Ascending aorta (tissue), 2 donors: Measurements from ENCODE around the gene ALG12. TPM values are rescaled to one million over a fixed set of nuclear protein-coding genes. Genes with fewer than 3 reads are reported as not detected.
A peak's percentile ranks its signal among the peaks of the same experiment; 100 is the strongest.

ENCODE experiments used
- DNase-seq, 2 donors: peaks; one replicate each; pipeline ENCODE4 v3.0.0-alpha.2; 2019; ENCODE audit warnings: low spot score in 2 of 2
- H3K27ac ChIP-seq, 2 donors: fragments of 200-600 bp; sonication (generic); one replicate each; pipeline ENCODE4 v1.5.1; 2016 to 2017; ENCODE audit warnings: mild to moderate bottlenecking in 1 of 2
- H3K27me3 ChIP-seq: fragments of 200-600 bp; sonication (generic); one replicate; pipeline ENCODE4 v1.5.1; 2017
- H3K36me3 ChIP-seq, 2 donors: fragments of 200-600 bp; sonication (generic); one replicate each; pipeline ENCODE4 v1.5.1; 2016
- H3K4me1 ChIP-seq, 2 donors: fragments of 200-600 bp; sonication (generic); one replicate each; pipeline ENCODE4 v1.5.1; 2016 to 2017; ENCODE audit warnings: mild to moderate bottlenecking in 1 of 2
- H3K4me3 ChIP-seq, 2 donors: fragments of 200-600 bp; sonication (generic); one replicate each; pipeline ENCODE4 v1.5.1; 2016 to 2017; ENCODE audit warnings: mild to moderate bottlenecking in 1 of 2
- H3K9me3 ChIP-seq, 2 donors: fragments of 200-600 bp; sonication (generic); one replicate each; pipeline ENCODE4 v1.5.1; 2016
- intact Hi-C: fragments of 100-400 bp; cut with DNase I; formaldehyde crosslinking; loops from one replicate; pipeline ENCODE4 v1.15.1; 2023
- total RNA-seq: library from RNA; depleted of rRNA; stranded (reverse); fragments of >200 nt; gene quantifications from one replicate; pipeline ENCODE4 v1.1.0, GENCODE V29; 2016
- TF ChIP-seq, protein P1 (sequence below), 3 experiments: fragments of 200-600 bp in 2 of 3; fragments of 450-650 bp in 1 of 3; sonication (generic) in 2 of 3; IDR thresholded peaks; one replicate each; pipeline ENCODE4 v1.5.1; 2016 to 2019; ENCODE audit warnings: antibody characterized with exemption in 3 of 3, mild to moderate bottlenecking in 1 of 3, moderate library complexity in 1 of 3

ALG12 gene
- total RNA-seq, 1 donor from 2014 or later, result 6.9 TPM

DNA sequence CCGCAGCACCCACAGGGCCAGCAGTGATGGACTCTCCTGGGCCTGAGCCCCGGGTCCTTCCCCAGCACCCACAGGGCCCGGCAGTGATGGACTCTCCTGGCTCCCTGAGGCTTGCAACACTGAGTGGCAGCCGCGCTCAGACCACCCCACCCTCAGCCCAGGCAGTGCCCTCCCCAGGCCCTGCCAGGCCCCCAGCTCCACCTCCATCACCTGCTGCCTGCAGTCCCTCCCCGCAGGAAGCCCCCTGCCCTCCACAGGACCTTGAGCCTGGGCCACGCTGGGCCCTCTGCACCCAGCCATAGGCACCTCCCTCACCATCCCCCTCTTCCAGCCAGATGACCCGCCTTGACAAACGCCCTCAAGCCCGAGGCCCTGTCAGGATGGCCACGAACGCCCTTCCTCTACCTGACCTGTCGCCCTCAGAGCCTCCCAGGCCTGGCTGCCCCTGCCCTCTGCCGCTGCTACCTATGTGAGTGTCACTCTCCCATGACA, 11.4 kb downstream of the ALG12 start:
- no peak overlapping the region for H3K4me3 ChIP-seq
- H3K36me3 ChIP-seq, result peaks cover 50 to 75% of the 10 kb centered on the region in 2 donors
- DNase-seq, result no peak
- no peaks in the 10 kb centered on the region for H3K4me1 ChIP-seq
- TF ChIP-seq, protein P1, sequence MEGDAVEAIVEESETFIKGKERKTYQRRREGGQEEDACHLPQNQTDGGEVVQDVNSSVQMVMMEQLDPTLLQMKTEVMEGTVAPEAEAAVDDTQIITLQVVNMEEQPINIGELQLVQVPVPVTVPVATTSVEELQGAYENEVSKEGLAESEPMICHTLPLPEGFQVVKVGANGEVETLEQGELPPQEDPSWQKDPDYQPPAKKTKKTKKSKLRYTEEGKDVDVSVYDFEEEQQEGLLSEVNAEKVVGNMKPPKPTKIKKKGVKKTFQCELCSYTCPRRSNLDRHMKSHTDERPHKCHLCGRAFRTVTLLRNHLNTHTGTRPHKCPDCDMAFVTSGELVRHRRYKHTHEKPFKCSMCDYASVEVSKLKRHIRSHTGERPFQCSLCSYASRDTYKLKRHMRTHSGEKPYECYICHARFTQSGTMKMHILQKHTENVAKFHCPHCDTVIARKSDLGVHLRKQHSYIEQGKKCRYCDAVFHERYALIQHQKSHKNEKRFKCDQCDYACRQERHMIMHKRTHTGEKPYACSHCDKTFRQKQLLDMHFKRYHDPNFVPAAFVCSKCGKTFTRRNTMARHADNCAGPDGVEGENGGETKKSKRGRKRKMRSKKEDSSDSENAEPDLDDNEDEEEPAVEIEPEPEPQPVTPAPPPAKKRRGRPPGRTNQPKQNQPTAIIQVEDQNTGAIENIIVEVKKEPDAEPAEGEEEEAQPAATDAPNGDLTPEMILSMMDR (IDR thresholded peaks at IDR 0.05), result no peak
- no peaks in the 10 kb centered on the region for H3K9me3 ChIP-seq
- no peaks in the 10 kb centered on the region for H3K27me3 ChIP-seq
- intact Hi-C loops, result no loop called here
- no peak overlapping the region for H3K27ac ChIP-seq

- TF ChIP-seq, protein P1 (IDR thresholded peaks at IDR 0.05), result no peak
- intact Hi-C loops, result no loop called here
- no peak overlapping the region for H3K27ac ChIP-seq
- H3K4me1 ChIP-seq, result no peaks in the 10 kb centered on the region
- H3K36me3 ChIP-seq, result peaks cover 49 to 80% of the 10 kb centered on the region in 2 donors
- DNase-seq, result no peak
- H3K27me3 ChIP-seq, result no peaks in the 10 kb centered on the region
- no peaks in the 10 kb centered on the region for H3K9me3 ChIP-seq
- H3K4me3 ChIP-seq, result no peak overlapping the region
Measured at GRCh38 chr22:49906071-49906798, 12.0 kb downstream of the ALG12 start.

GRCh38 chr22:49905465-49905864, 12.8 kb downstream of the ALG12 start:
- H3K36me3 ChIP-seq, result peaks cover 52 to 85% of the 10 kb centered on the region in 2 donors
- no peak overlapping the region for H3K27ac ChIP-seq
- TF ChIP-seq, protein P1 (IDR thresholded peaks at IDR 0.05), result no peak
- DNase-seq, result no peak
- H3K27me3 ChIP-seq, result no peaks in the 10 kb centered on the region
- H3K9me3 ChIP-seq, result no peaks in the 10 kb centered on the region
- no peak overlapping the region for H3K4me3 ChIP-seq
- intact Hi-C loops, result no loop called here
- no peaks in the 10 kb centered on the region for H3K4me1 ChIP-seq

DNA sequence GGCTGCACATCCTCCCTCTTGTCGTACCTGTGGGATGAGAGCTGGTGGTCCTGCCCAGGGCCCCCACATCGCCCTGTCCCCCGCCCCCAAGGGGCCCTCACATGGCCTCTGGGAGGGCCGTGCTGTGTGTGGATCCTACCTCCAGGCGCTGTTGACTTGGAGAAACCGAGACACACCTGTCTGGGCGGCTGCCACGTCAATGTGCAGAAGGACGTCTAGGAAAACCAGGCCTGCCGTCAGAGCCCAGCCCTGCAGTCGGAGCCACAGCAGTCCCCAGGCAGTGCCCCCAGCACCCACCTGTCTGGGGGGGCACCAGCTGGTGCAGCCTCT, 14.2 kb downstream of the ALG12 start:
- H3K4me3 ChIP-seq, result no peak overlapping the region
- intact Hi-C loops, result no loop called here
- no peak overlapping the region for H3K27ac ChIP-seq
- H3K9me3 ChIP-seq, result no peaks in the 10 kb centered on the region
- peaks cover 55 to 83% of the 10 kb centered on the region in 2 donors for H3K36me3 ChIP-seq
- H3K27me3 ChIP-seq, result no peaks in the 10 kb centered on the region
- peak in 1 of 2 donors; percentile 60 for DNase-seq
- H3K4me1 ChIP-seq, result no peaks in the 10 kb centered on the region
- TF ChIP-seq, protein P1 (IDR thresholded peaks at IDR 0.05), result no peak

DNA sequence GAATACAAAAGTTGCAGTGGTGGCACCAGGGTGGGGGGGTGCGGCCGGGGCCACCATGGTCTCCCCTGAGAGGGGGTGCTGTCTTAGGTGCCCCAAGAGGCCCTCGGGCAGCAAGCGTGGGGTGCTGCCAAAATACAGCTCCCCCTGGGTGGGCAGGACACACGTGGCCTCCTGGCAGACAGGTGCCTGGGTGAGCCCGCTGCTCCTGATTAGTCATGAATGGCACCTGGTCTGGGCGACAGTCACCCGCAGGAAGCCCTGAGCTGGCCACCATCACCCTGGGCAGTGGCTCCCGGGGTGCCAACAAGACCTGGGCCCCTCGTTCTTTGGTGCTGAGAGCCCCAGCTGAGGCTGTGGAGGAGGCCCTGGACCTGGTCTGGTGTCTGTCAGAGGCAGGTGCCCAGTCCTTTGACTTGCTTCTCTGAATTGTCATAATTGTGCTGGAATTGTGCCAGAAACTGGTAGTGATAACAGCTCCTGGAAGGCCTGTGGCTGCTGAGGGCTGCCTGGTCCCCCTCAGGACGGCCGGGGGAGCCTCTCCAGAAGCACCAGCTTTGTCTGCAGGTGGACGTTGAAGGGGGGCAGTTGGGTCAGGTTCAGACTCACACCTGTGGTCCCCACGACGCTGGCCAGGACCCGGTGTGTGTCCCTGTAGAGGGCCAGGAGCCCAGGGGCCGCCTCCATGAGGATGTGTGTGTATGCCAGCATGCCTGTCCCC, 14.8 kb downstream of the ALG12 start:
- Histone ChIP-seq H3K36me3 (peaks cover 52 to 81% of the 10 kb centered on the region in 2 donors), H3K27me3 (no peaks in the 10 kb centered on the region), H3K4me3 (no peak overlapping the region), H3K4me1 (no peaks in the 10 kb centered on the region), H3K9me3 (no peaks in the 10 kb centered on the region), H3K27ac (no peak overlapping the region)
- TF ChIP-seq, protein P1 (IDR thresholded peaks at IDR 0.05), result no peak
- intact Hi-C loops, result no loop called here
- no peak for DNase-seq
